ENCODE data around the gene ANKRD63. TPM values are rescaled to one million over a fixed set of nuclear protein-coding genes. Genes with fewer than 3 reads are reported as not detected.

ANKRD63 gene
- polyA plus RNA-seq, 3 donors, result not detected

GRCh38 chr15:40292246-40292645, 9.4 kb upstream of the ANKRD63 start:
- Mint-ChIP-seq H3K4me3 (no peak overlapping the region), H3K36me3 (peaks cover 84 to 97% of the 10 kb centered on the region in 2 donors), H3K27ac (peak overlapping the region in 1 of 7 donors; percentile 2), H3K27me3 (ENCODE audit: low read depth in 3 of 3) (peaks cover 0 to 1% (median 0%) of the 10 kb centered on the region in 3 donors), H3K4me1 (peaks cover 20% of the 10 kb centered on the region), H3K9me3 (no peaks in the 10 kb centered on the region)
- DNase-seq, result no peak
- intact Hi-C loops (cut with micrococcal nuclease), result no loop called here
- Histone ChIP-seq H3K4me3 (replicated peaks in 1 of 3; ENCODE audit: low read depth in 2 of 3, low read length in 3 of 3) (no peak overlapping the region), H3K4me1 (ENCODE audit: control insufficient read depth in 1 of 2, insufficient read depth in 2 of 2, low read length in 2 of 2) (peaks cover 10 to 15% of the 10 kb centered on the region in 2 donors), H3K79me2 (ENCODE audit: insufficient read depth, low read length) (peaks cover 13% of the 10 kb centered on the region), H3K9me3 (replicated peaks in 1 of 2; ENCODE audit: control insufficient read depth in 1 of 2, insufficient read depth in 1 of 2, low read length in 2 of 2) (no peaks in the 10 kb centered on the region), H4K20me1 (ENCODE audit: insufficient read depth, low read length) (peaks cover 100% of the 10 kb centered on the region), H3K4me2 (replicated peaks; ENCODE audit: extremely low read depth, low read length, poor library complexity, severe bottlenecking) (no peak overlapping the region), H3K9ac (ENCODE audit: insufficient read depth, low read length, poor library complexity, severe bottlenecking) (no peak overlapping the region), H3K27me3 (ENCODE audit: control insufficient read depth in 2 of 2, insufficient read depth in 2 of 2, low read length in 2 of 2) (no peaks in the 10 kb centered on the region), H3K27ac (ENCODE audit: low read depth in 1 of 2, low read length in 2 of 2) (peak overlapping the region in 1 of 2 donors; percentile 42), H3K36me3 (replicated peaks in 1 of 2; ENCODE audit: control insufficient read depth in 1 of 2, insufficient read depth in 2 of 2, low read length in 2 of 2) (peaks cover 93 to 100% of the 10 kb centered on the region in 2 donors), H2AFZ (ENCODE audit: insufficient read depth, low read depth, low read length, poor library complexity, severe bottlenecking) (no peak overlapping the region)
- WGBS (ENCODE audit: insufficient coverage), result 89% methylated on average over 1 of the region's 3 CpGs
- TF ChIP-seq CTCF (IDR thresholded peaks at IDR 0.05), result no peak

GRCh38 chr15:40290918-40291574, 8.2 kb upstream of the ANKRD63 start:
- Histone ChIP-seq H3K36me3 (replicated peaks in 1 of 2; ENCODE audit: control insufficient read depth in 1 of 2, insufficient read depth in 2 of 2, low read length in 2 of 2) (peaks cover 92 to 100% of the 10 kb centered on the region in 2 donors), H3K4me1 (ENCODE audit: control insufficient read depth in 1 of 2, insufficient read depth in 2 of 2, low read length in 2 of 2) (peaks cover 12 to 26% of the 10 kb centered on the region in 2 donors), H2AFZ (ENCODE audit: insufficient read depth, low read depth, low read length, poor library complexity, severe bottlenecking) (no peak overlapping the region), H3K27ac (ENCODE audit: low read depth in 1 of 2, low read length in 2 of 2) (no peak overlapping the region), H4K20me1 (ENCODE audit: insufficient read depth, low read length) (peaks cover 100% of the 10 kb centered on the region), H3K27me3 (ENCODE audit: control insufficient read depth in 2 of 2, insufficient read depth in 2 of 2, low read length in 2 of 2) (no peaks in the 10 kb centered on the region), H3K4me3 (replicated peaks in 1 of 3; ENCODE audit: low read depth in 2 of 3, low read length in 3 of 3) (no peak overlapping the region), H3K4me2 (replicated peaks; ENCODE audit: extremely low read depth, low read length, poor library complexity, severe bottlenecking) (no peak overlapping the region), H3K79me2 (ENCODE audit: insufficient read depth, low read length) (peaks cover 13% of the 10 kb centered on the region), H3K9ac (ENCODE audit: insufficient read depth, low read length, poor library complexity, severe bottlenecking) (no peak overlapping the region), H3K9me3 (replicated peaks in 1 of 2; ENCODE audit: control insufficient read depth in 1 of 2, insufficient read depth in 1 of 2, low read length in 2 of 2) (no peaks in the 10 kb centered on the region)
- Mint-ChIP-seq H3K9me3 (no peaks in the 10 kb centered on the region), H3K4me1 (peaks cover 28% of the 10 kb centered on the region), H3K27me3 (ENCODE audit: low read depth in 3 of 3) (peaks cover 0 to 1% (median 1%) of the 10 kb centered on the region in 3 donors), H3K4me3 (no peak overlapping the region), H3K27ac (no peak overlapping the region), H3K36me3 (peaks cover 78 to 95% of the 10 kb centered on the region in 2 donors)
- no peak for DNase-seq
- intact Hi-C loops (cut with micrococcal nuclease), result no loop called here
- TF ChIP-seq CTCF (IDR thresholded peaks at IDR 0.05), result no peak
- WGBS (ENCODE audit: insufficient coverage), result 96% methylated on average over 66 of the region's 68 CpGs

Data from CD14-positive monocyte (primary cell).